HEK293T (cell line): ENCODE data around the gene REC8.

Experiments
- CTCF ChIA-PET: fragments of 350-600 bp; formaldehyde crosslinking; extraction: SDS; loops from one replicate; lab custom pipeline; 2021; ENCODE audit warnings: antibody characterized with exemption, inconsistent platforms; lab: Yijun Ruan, JAX
- POLR2A ChIA-PET: fragments of 350-600 bp; formaldehyde crosslinking; extraction: SDS; loops from one replicate; lab custom pipeline; 2020; ENCODE audit warnings: antibody characterized with exemption, inconsistent platforms; lab: Yijun Ruan, JAX
- DNase-seq: peaks from one replicate; pipeline ENCODE4 v3.0.0; 2012; ENCODE audit warnings: mixed read lengths; ENCODE audit errors: extremely low spot score
- ARNT ChIP-seq: fragments of 450-650 bp; IDR thresholded peaks from 2 replicates; pipeline ENCODE4 v1.6.1; 2017; ENCODE audit warnings: mild to moderate bottlenecking
- BHLHE40 ChIP-seq: fragments of 450-650 bp; IDR thresholded peaks from 2 replicates; pipeline ENCODE4 v1.6.1; 2016; ENCODE audit warnings: mild to moderate bottlenecking, moderate library complexity, borderline replicate concordance
- CTBP1 ChIP-seq: fragments of 450-650 bp; IDR thresholded peaks from 2 replicates; pipeline ENCODE4 v1.6.1; 2016; ENCODE audit warnings: borderline replicate concordance
- ELF4 ChIP-seq: fragments of 450-650 bp; IDR thresholded peaks from 2 replicates; pipeline ENCODE4 v1.6.1; 2017; ENCODE audit warnings: antibody characterized with exemption
- FOXA1 ChIP-seq: fragments of 450-650 bp; IDR thresholded peaks from 2 replicates; pipeline ENCODE4 v1.6.1; 2016; ENCODE audit warnings: mild to moderate bottlenecking
- FOXK2 ChIP-seq: fragments of 450-650 bp; IDR thresholded peaks from 2 replicates; pipeline ENCODE4 v1.6.1; 2016; ENCODE audit warnings: mild to moderate bottlenecking
- FOXM1 ChIP-seq: fragments of 450-650 bp; IDR thresholded peaks from 2 replicates; pipeline ENCODE4 v1.6.1; 2017; ENCODE audit warnings: mild to moderate bottlenecking, borderline replicate concordance
- HDGF ChIP-seq: fragments of 450-650 bp; IDR thresholded peaks from 2 replicates; pipeline ENCODE4 v1.6.1; 2017; ENCODE audit warnings: antibody characterized with exemption, borderline replicate concordance
- L3MBTL2 ChIP-seq: fragments of 450-650 bp; conservative IDR thresholded peaks from 2 replicates; pipeline ENCODE4 v1.6.1; 2016; ENCODE audit warnings: mild to moderate bottlenecking
- LEF1 ChIP-seq: fragments of 450-650 bp; IDR thresholded peaks from 2 replicates; pipeline ENCODE4 v1.6.1; 2017; ENCODE audit warnings: mild to moderate bottlenecking, borderline replicate concordance
- NFRKB ChIP-seq: fragments of 450-650 bp; IDR thresholded peaks from 2 replicates; pipeline ENCODE4 v1.6.1; 2016; ENCODE audit warnings: mild to moderate bottlenecking, moderate library complexity
- PKNOX1 ChIP-seq: fragments of 450-650 bp; IDR thresholded peaks from 2 replicates; pipeline ENCODE4 v1.6.1; 2016
- SP1 ChIP-seq: fragments of 450-650 bp; IDR thresholded peaks from 2 replicates; pipeline ENCODE4 v1.6.1; 2017
- SUZ12 ChIP-seq: fragments of 450-650 bp; IDR thresholded peaks from 2 replicates; pipeline ENCODE4 v1.6.1; 2016; ENCODE audit warnings: mild to moderate bottlenecking
- TARDBP ChIP-seq: fragments of 450-650 bp; IDR thresholded peaks from 2 replicates; pipeline ENCODE4 v1.6.1; 2016
- ZNF384 ChIP-seq: fragments of 450-650 bp; IDR thresholded peaks from 2 replicates; pipeline ENCODE4 v1.6.1; 2016

The REC8 gene

GRCh38 chr14:24167469-24168114, 4.3 kb upstream of the REC8 start:
- POLR2A ChIA-PET, result no interaction called here
- DNase-seq, result no peak
- CTCF ChIA-PET, result no interaction called here
- TF ChIP-seq ELF4, result no peak
- no peak for TF ChIP-seq FOXA1
- no peak for TF ChIP-seq PKNOX1
- no peak for TF ChIP-seq ARNT
- no peak for TF ChIP-seq ZNF384
- no peak for TF ChIP-seq HDGF
- TF ChIP-seq L3MBTL2, result no peak
- no peak for TF ChIP-seq SUZ12
- no peak for TF ChIP-seq NFRKB
- no peak for TF ChIP-seq LEF1
- TF ChIP-seq BHLHE40, result no peak
- TF ChIP-seq CTBP1, result no peak
- no peak for TF ChIP-seq FOXM1

- POLR2A ChIA-PET, result no interaction called here
- CTCF ChIA-PET, result interaction anchor here (0.6 to 1.5 kb wide), 2 partner anchors 11 to 28 kb away, joined by 3 to 4 read pairs; partner anchors contain the start of gene IRF9
- no peak for TF ChIP-seq CTBP1
- no peak for TF ChIP-seq HDGF
- TF ChIP-seq ZNF384, result no peak
- TF ChIP-seq BHLHE40, result no peak
- no peak for TF ChIP-seq FOXA1
- TF ChIP-seq FOXM1, result no peak
- TF ChIP-seq PKNOX1, result no peak
- TF ChIP-seq NFRKB, result no peak
- no peak for TF ChIP-seq LEF1
- no peak for TF ChIP-seq SUZ12
- TF ChIP-seq FOXK2, result no peak
- TF ChIP-seq TARDBP, result no peak
- no peak for TF ChIP-seq L3MBTL2
- no peak for TF ChIP-seq ARNT
- TF ChIP-seq SP1, result no peak
- TF ChIP-seq ELF4, result no peak
- DNase-seq, result no peak
These were observed 481 bp downstream of the REC8 start for GRCh38 chr14:24172261-24172860.

GRCh38 chr14:24172871-24173281, 996 bp downstream of the REC8 start:
- ChIA-PET POLR2A (interaction anchor here (1.2 kb wide), 1 partner anchor 12 kb away, joined by 3 read pairs; the partner anchor contains the start of gene IRF9), CTCF (interaction anchor here (0.6 to 1.5 kb wide), 2 partner anchors 11 to 29 kb away, joined by 3 to 4 read pairs; partner anchors contain the start of gene IRF9)
- DNase-seq, result no peak
- TF ChIP-seq ELF4 (no peak), NFRKB (no peak), FOXK2 (no peak), LEF1 (no peak)

- POLR2A ChIA-PET, result interaction anchor here (1.5 kb wide), 1 partner anchor 30 kb away, joined by 4 read pairs; the partner anchor contains the start of gene PSME2
- TF ChIP-seq ARNT, result no peak
- DNase-seq, result no peak
- CTCF ChIA-PET, result interaction anchor here (0.6 kb wide), 1 partner anchor 66 kb away, joined by 3 read pairs; no protein-coding TSS in a partner anchor
These were observed 4.7 kb downstream of the REC8 start for GRCh38 chr14:24176599-24176998.

GRCh38 chr14:24177041-24177825, 5.4 kb downstream of the REC8 start:
- DNase-seq, result no peak
- POLR2A ChIA-PET, result interaction anchor here (0.8 to 1.5 kb wide), 5 partner anchors 8 to 58 kb away, joined by 3 to 4 read pairs (median 3); partner anchors contain the start of genes CHMP4A and PSME2
- no peak for TF ChIP-seq SUZ12
- CTCF ChIA-PET, result interaction anchor here (1.2 kb wide), 1 partner anchor 16 kb away, joined by 3 read pairs; the partner anchor contains the start of gene IRF9

- TF ChIP-seq TARDBP (no peak), ELF4 (no peak), HDGF (no peak), ZNF384 (no peak), PKNOX1 (no peak), ARNT (no peak), SP1 (no peak), NFRKB (no peak), SUZ12 (no peak), CTBP1 (no peak), LEF1 (no peak), FOXK2 (no peak), FOXA1 (no peak), L3MBTL2 (no peak), FOXM1 (no peak), BHLHE40 (no peak)
- ChIA-PET POLR2A (interaction anchor here (0.8 to 1.5 kb wide), 5 partner anchors 7 to 57 kb away, joined by 3 to 4 read pairs (median 3); partner anchors contain the start of genes CHMP4A and PSME2), CTCF (interaction anchor here (1.2 kb wide), 1 partner anchor 17 kb away, joined by 3 read pairs; the partner anchor contains the start of gene IRF9)
- no peak for DNase-seq
These were observed 6.0 kb downstream of the REC8 start for GRCh38 chr14:24177891-24178290.
